HL-60/S4 treated with phorbol 12-myristate 13-acetate at 8.2 ng/mL for 4 days and 3 days (cell line): ENCODE data around the gene KDELR1.
"Not testable (repeated sequence)": the region's sequence is repeated elsewhere in the genome, so short reads cannot be mapped to it uniquely, and the experiment has no call there.

Experiments used
- in situ Hi-C: fragments of 300-500 bp; cut with MboI; formaldehyde crosslinking; loops from 2 replicates; pipeline ENCODE4 v1.15.0; 2022; ENCODE audit warnings: low sequenced_read_pairs

KDELR1 gene

GRCh38 chr19:48398102-48398374, 6.7 kb upstream of the KDELR1 start:
- in situ Hi-C loops: no loop called here

GRCh38 chr19:48397263-48398101, 6.1 kb upstream of the KDELR1 start:
- in situ Hi-C loops: no loop called here

GRCh38 chr19:48396824-48397176, 5.4 kb upstream of the KDELR1 start:
- in situ Hi-C loops: no loop called here

- in situ Hi-C loops: no loop called here
Observed at GRCh38 chr19:48396016-48396823, 4.9 kb upstream of the KDELR1 start.

- in situ Hi-C loops: no loop called here
Observed at GRCh38 chr19:48395499-48395898, 4.1 kb upstream of the KDELR1 start.

- in situ Hi-C loops: no loop called here
Observed at GRCh38 chr19:48395170-48395455, 3.8 kb upstream of the KDELR1 start.

- in situ Hi-C loops: no loop called here
Observed at GRCh38 chr19:48394331-48395169, 3.2 kb upstream of the KDELR1 start.

GRCh38 chr19:48393559-48394330, 2.4 kb upstream of the KDELR1 start, which contains the start of gene GRIN2D:
Gene GRIN2D, plus strand, starts transcription at chr19:48393668. Its CDS starts 4,725 bp downstream, at chr19:48398393.
- in situ Hi-C loops: no loop called here

- in situ Hi-C loops: no loop called here
Observed at GRCh38 chr19:48392860-48393558, 1.7 kb upstream of the KDELR1 start.

- in situ Hi-C loops: not testable (repeated sequence)
Observed at GRCh38 chr19:48392006-48392344, 624 bp upstream of the KDELR1 start.

GRCh38 chr19:48390188-48391099, 907 bp downstream of the KDELR1 start:
- in situ Hi-C loops: no loop called here

GRCh38 chr19:48386981-48387380, 4.4 kb downstream of the KDELR1 start:
- in situ Hi-C loops: no loop called here

GRCh38 chr19:48385461-48386087, 5.8 kb downstream of the KDELR1 start:
- in situ Hi-C loops: no loop called here

- in situ Hi-C loops: no loop called here
Observed at GRCh38 chr19:48382286-48382685, 9.1 kb downstream of the KDELR1 start.

GRCh38 chr19:48381178-48381950, 10.0 kb downstream of the KDELR1 start:
- in situ Hi-C loops: no loop called here

GRCh38 chr19:48379058-48379457, 12.3 kb downstream of the KDELR1 start:
- in situ Hi-C loops: no loop called here

- in situ Hi-C loops: no loop called here
Observed at GRCh38 chr19:48378194-48378570, 13.2 kb downstream of the KDELR1 start.

GRCh38 chr19:48373567-48373966, 17.8 kb downstream of the KDELR1 start:
- in situ Hi-C loops: no loop called here
